NCI-H1417 treated with DMSO at 0.1 percent for 48 hours (cell line): ENCODE measurements around the gene TYW1.
"Not testable (repeated sequence)": the region's sequence is repeated elsewhere in the genome, so short reads cannot be mapped to it uniquely, and the experiment has no call there.

ENCODE experiments used
- DNase-seq: peaks from one replicate; lab custom pipeline; 2025; lab: John Stamatoyannopoulos, UW

Gene TYW1

GRCh38 chr7:67134912-67135311, 138.3 kb downstream of the TYW1 start:
- not testable (repeated sequence) for DNase-seq

- DNase-seq = not testable (repeated sequence)
Observed at GRCh38 chr7:67135617-67136486, 139.2 kb downstream of the TYW1 start.

- DNase-seq = not testable (repeated sequence)
Observed at GRCh38 chr7:67137489-67137888, 140.9 kb downstream of the TYW1 start.

- not testable (repeated sequence) for DNase-seq
Observed at GRCh38 chr7:67139876-67140275, 143.2 kb downstream of the TYW1 start.

- DNase-seq = not testable (repeated sequence)
Observed at GRCh38 chr7:67141001-67141400, 144.4 kb downstream of the TYW1 start.

GRCh38 chr7:67143091-67143786, 146.6 kb downstream of the TYW1 start:
- not testable (repeated sequence) for DNase-seq

- DNase-seq = not testable (repeated sequence)
Observed at GRCh38 chr7:67145581-67146193, 149.1 kb downstream of the TYW1 start.

- DNase-seq = not testable (repeated sequence)
Observed at GRCh38 chr7:67149131-67149530, 152.5 kb downstream of the TYW1 start.

- not testable (repeated sequence) for DNase-seq
Observed at GRCh38 chr7:67154374-67154773, 157.7 kb downstream of the TYW1 start.

GRCh38 chr7:67156064-67156463, 159.4 kb downstream of the TYW1 start:
- DNase-seq = not testable (repeated sequence)

- not testable (repeated sequence) for DNase-seq
Observed at GRCh38 chr7:67163285-67163684, 166.7 kb downstream of the TYW1 start.

- DNase-seq = not testable (repeated sequence)
Observed at GRCh38 chr7:67171151-67171550, 174.5 kb downstream of the TYW1 start.

- DNase-seq = not testable (repeated sequence)
Observed at GRCh38 chr7:67176730-67177129, 180.1 kb downstream of the TYW1 start.

- DNase-seq = not testable (repeated sequence)
Observed at GRCh38 chr7:67178915-67179688, 182.5 kb downstream of the TYW1 start.

GRCh38 chr7:67182956-67183750, 186.5 kb downstream of the TYW1 start:
- not testable (repeated sequence) for DNase-seq

- not testable (repeated sequence) for DNase-seq
Observed at GRCh38 chr7:67184912-67185659, 188.5 kb downstream of the TYW1 start.

- not testable (repeated sequence) for DNase-seq
Observed at GRCh38 chr7:67185660-67186129, 189.1 kb downstream of the TYW1 start.

- not testable (repeated sequence) for DNase-seq
Observed at GRCh38 chr7:67189160-67189559, 192.5 kb downstream of the TYW1 start.

GRCh38 chr7:67189801-67190465, 193.3 kb downstream of the TYW1 start:
- not testable (repeated sequence) for DNase-seq
